GM21447 (cell line): ENCODE measurements around the gene DTWD2.
"Not testable (repeated sequence)": the region's sequence is repeated elsewhere in the genome, so short reads cannot be mapped to it uniquely, and the experiment has no call there.

Source experiments
- ATAC-seq: cut with Tn5 transposase; IDR thresholded peaks from one replicate; pipeline ENCODE4 v1.9.1; 2021; ENCODE audit not compliant: unreplicated experiment

DTWD2 gene

GRCh38 chr5:118998861-118999260, 10.5 kb upstream of the DTWD2 start:
- not testable (repeated sequence) for ATAC-seq

GRCh38 chr5:118996098-118996497, 7.8 kb upstream of the DTWD2 start:
- ATAC-seq = no peak

- ATAC-seq = no peak
Observed at GRCh38 chr5:118994595-118994994, 6.2 kb upstream of the DTWD2 start.

GRCh38 chr5:118993118-118993517, 4.8 kb upstream of the DTWD2 start:
- not testable (repeated sequence) for ATAC-seq

- not testable (repeated sequence) for ATAC-seq
Observed at GRCh38 chr5:118992055-118992454, 3.7 kb upstream of the DTWD2 start.

GRCh38 chr5:118990582-118990981, 2.2 kb upstream of the DTWD2 start:
- no peak for ATAC-seq

GRCh38 chr5:118989816-118990215, 1.5 kb upstream of the DTWD2 start:
- no peak for ATAC-seq

- ATAC-seq = no peak
Observed at GRCh38 chr5:118988866-118989180, 476 bp upstream of the DTWD2 start.

GRCh38 chr5:118984602-118985001, 3.7 kb downstream of the DTWD2 start:
- ATAC-seq = no peak

GRCh38 chr5:118981783-118982182, 6.6 kb downstream of the DTWD2 start:
- ATAC-seq = no peak

- no peak for ATAC-seq
Observed at GRCh38 chr5:118980438-118980837, 7.9 kb downstream of the DTWD2 start.

GRCh38 chr5:118980017-118980416, 8.3 kb downstream of the DTWD2 start:
- no peak for ATAC-seq

GRCh38 chr5:118973779-118974445, 14.4 kb downstream of the DTWD2 start:
- ATAC-seq = not testable (repeated sequence)

GRCh38 chr5:118968925-118969375, 19.4 kb downstream of the DTWD2 start:
- ATAC-seq = no peak

GRCh38 chr5:118968406-118968911, 19.9 kb downstream of the DTWD2 start:
- no peak for ATAC-seq

- ATAC-seq = no peak
Observed at GRCh38 chr5:118967059-118967508, 21.3 kb downstream of the DTWD2 start.

GRCh38 chr5:118965890-118966289, 22.5 kb downstream of the DTWD2 start:
- no peak for ATAC-seq

GRCh38 chr5:118964970-118965369, 23.4 kb downstream of the DTWD2 start:
- ATAC-seq = not testable (repeated sequence)

GRCh38 chr5:118964388-118964787, 24.0 kb downstream of the DTWD2 start:
- ATAC-seq = not testable (repeated sequence)

- no peak for ATAC-seq
Observed at GRCh38 chr5:118963169-118963568, 25.2 kb downstream of the DTWD2 start.

- no peak for ATAC-seq
Observed at GRCh38 chr5:118960557-118960956, 27.8 kb downstream of the DTWD2 start.

GRCh38 chr5:118956727-118957126, 31.6 kb downstream of the DTWD2 start:
- ATAC-seq = no peak

- no peak for ATAC-seq
Observed at GRCh38 chr5:118953652-118954005, 34.7 kb downstream of the DTWD2 start.
